ENCODE measurements around the gene MRM2.

The MRM2 gene

GRCh38 chr7:2276107-2276506 lies 34.1 kb upstream of the MRM2 start:
- DNase-seq (ENCODE audit: low spot score) = no peak
- in situ Hi-C loops (cut with MboI; ENCODE audit: low sequenced_read_pairs, unreplicated experiment) = no loop called here
- TF ChIP-seq, protein P1, sequence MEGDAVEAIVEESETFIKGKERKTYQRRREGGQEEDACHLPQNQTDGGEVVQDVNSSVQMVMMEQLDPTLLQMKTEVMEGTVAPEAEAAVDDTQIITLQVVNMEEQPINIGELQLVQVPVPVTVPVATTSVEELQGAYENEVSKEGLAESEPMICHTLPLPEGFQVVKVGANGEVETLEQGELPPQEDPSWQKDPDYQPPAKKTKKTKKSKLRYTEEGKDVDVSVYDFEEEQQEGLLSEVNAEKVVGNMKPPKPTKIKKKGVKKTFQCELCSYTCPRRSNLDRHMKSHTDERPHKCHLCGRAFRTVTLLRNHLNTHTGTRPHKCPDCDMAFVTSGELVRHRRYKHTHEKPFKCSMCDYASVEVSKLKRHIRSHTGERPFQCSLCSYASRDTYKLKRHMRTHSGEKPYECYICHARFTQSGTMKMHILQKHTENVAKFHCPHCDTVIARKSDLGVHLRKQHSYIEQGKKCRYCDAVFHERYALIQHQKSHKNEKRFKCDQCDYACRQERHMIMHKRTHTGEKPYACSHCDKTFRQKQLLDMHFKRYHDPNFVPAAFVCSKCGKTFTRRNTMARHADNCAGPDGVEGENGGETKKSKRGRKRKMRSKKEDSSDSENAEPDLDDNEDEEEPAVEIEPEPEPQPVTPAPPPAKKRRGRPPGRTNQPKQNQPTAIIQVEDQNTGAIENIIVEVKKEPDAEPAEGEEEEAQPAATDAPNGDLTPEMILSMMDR (IDR thresholded peaks at IDR 0.05; ENCODE audit: borderline replicate concordance, control extremely low read depth, extremely low read depth, insufficient read depth, missing control alignments) = no peak

- TF ChIP-seq, protein P1 (IDR thresholded peaks at IDR 0.05; ENCODE audit: borderline replicate concordance, control extremely low read depth, extremely low read depth, insufficient read depth, missing control alignments) = no peak
- DNase-seq (ENCODE audit: low spot score) = no peak
- in situ Hi-C loops (cut with MboI; ENCODE audit: low sequenced_read_pairs, unreplicated experiment) = no loop called here
These were observed 33.1 kb upstream of the MRM2 start for GRCh38 chr7:2275101-2275500.

DNA sequence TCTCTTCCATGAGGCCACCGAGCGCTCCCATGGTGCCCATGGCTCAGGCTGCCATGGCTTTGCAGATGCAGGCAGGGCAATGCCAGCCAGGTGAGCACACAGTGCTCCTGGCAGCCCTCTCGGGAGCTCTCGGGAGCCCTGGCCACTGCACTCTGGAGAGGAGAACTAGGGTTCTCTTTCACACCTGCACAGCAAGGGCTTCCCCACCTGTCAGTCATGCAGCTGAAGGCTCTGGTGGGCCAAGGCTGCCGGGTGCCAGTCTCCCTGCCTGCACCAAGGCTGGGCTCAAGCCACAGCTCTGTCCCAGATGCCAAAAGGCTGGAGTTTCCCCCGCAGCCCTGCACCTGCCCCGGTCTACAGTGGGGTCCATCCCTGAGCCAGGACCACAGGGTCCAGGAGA lies 32.7 kb upstream of the MRM2 start:
- no peak for DNase-seq (ENCODE audit: low spot score)
- TF ChIP-seq, protein P1 (IDR thresholded peaks at IDR 0.05; ENCODE audit: borderline replicate concordance, control extremely low read depth, extremely low read depth, insufficient read depth, missing control alignments) = no peak
- in situ Hi-C loops (cut with MboI; ENCODE audit: low sequenced_read_pairs, unreplicated experiment) = no loop called here

DNA sequence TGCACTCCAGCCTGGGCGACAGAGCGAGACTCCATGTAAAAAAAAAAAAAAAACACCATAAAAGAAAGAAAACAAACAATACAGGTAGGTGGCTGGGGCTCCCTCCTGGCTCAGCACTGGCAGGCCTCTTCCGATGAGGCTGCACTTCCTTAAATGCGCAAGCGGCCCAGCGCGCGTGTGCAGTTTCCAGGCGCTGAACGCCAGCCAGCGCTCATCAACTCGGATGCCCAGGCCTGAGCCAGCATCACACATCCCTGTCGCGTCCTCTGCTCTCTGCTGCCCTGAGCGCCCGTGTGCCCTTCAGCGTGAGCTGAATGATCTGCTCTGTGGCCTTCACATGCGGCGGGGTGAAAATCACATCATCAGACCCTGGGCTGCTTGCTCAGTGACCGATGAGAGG lies 31.9 kb upstream of the MRM2 start:
- in situ Hi-C loops (cut with MboI; ENCODE audit: low sequenced_read_pairs, unreplicated experiment) = no loop called here
- no peak for DNase-seq (ENCODE audit: low spot score)
- TF ChIP-seq, protein P1 (IDR thresholded peaks at IDR 0.05; ENCODE audit: borderline replicate concordance, control extremely low read depth, extremely low read depth, insufficient read depth, missing control alignments) = no peak

DNA sequence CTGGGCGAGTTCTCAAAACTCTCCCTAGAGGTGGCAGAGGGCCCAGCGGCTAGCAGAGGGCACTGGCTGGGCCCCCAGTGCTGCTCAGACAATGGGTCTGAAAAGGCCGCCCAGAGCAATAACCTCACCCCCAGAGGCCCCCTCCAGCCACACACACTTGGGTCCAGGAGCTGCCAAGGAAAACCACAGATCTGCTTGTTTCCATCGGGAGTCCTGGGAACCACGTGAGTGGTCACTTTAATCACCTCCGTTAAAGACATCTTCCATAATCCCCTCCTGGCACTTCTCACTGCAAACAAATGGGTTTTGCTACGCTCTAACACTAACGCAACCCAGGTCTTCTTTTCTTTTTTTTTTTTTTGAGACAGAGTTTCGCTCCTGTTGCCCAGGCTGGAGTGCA lies 30.0 kb upstream of the MRM2 start:
- TF ChIP-seq, protein P1 (IDR thresholded peaks at IDR 0.05; ENCODE audit: borderline replicate concordance, control extremely low read depth, extremely low read depth, insufficient read depth, missing control alignments) = no peak
- in situ Hi-C loops (cut with MboI; ENCODE audit: low sequenced_read_pairs, unreplicated experiment) = no loop called here
- no peak for DNase-seq (ENCODE audit: low spot score)

- in situ Hi-C loops (cut with MboI; ENCODE audit: low sequenced_read_pairs, unreplicated experiment) = no loop called here
- no peak for DNase-seq (ENCODE audit: low spot score)
- TF ChIP-seq, protein P1 (IDR thresholded peaks at IDR 0.05; ENCODE audit: borderline replicate concordance, control extremely low read depth, extremely low read depth, insufficient read depth, missing control alignments) = no peak
These were observed 29.4 kb upstream of the MRM2 start for GRCh38 chr7:2271273-2272026.
